Vagina (tissue), 2 donors: ENCODE results near the gene CAPNS1. TPM values are rescaled to one million over a fixed set of nuclear protein-coding genes. Genes with fewer than 3 reads are reported as not detected.

Experiments used
- DNase-seq, 2 donors: peaks; one replicate each; pipeline ENCODE4 v3.0.0-alpha.2; 2017; ENCODE audit errors: extremely low spot score in 2 of 2
- H3K27ac ChIP-seq: fragments of 200-600 bp; sonication (generic); one replicate; pipeline ENCODE4 v1.5.1; 2019
- H3K27me3 ChIP-seq: fragments of 200-600 bp; sonication (generic); one replicate; pipeline ENCODE4 v1.5.1; 2019
- H3K36me3 ChIP-seq, 2 donors: fragments of 200-600 bp; sonication (generic); one replicate each; pipeline ENCODE4 v1.5.1; 2017 to 2019
- H3K4me1 ChIP-seq: fragments of 200-600 bp; sonication (generic); one replicate; pipeline ENCODE4 v1.5.1; 2019
- H3K4me3 ChIP-seq, 2 donors: fragments of 200-600 bp; sonication (generic); 1 replicate in 1 of 2; 2 replicates in 1 of 2; pipeline ENCODE4 v1.5.1; 2016 to 2019
- H3K9me3 ChIP-seq: fragments of 200-600 bp; sonication (generic); one replicate; pipeline ENCODE4 v1.5.1; 2019
- CTCF ChIP-seq, 3 experiments: fragments of 450-650 bp in 2 of 3; fragments of 200-600 bp in 1 of 3; sonication (generic) in 1 of 3; IDR thresholded peaks; one replicate each; pipeline ENCODE4 v1.5.1; 2017 to 2019; ENCODE audit warnings: antibody characterized with exemption in 3 of 3, mild to moderate bottlenecking in 2 of 3, moderate library complexity in 2 of 3
- POLR2A ChIP-seq, 2 donors: fragments of 450-650 bp; IDR thresholded peaks; one replicate each; pipeline ENCODE4 v1.6.1; 2017; ENCODE audit warnings: antibody characterized with exemption in 2 of 2, mild to moderate bottlenecking in 2 of 2, moderate library complexity in 2 of 2
- POLR2AphosphoS5 ChIP-seq, 2 donors: sonication (generic); formaldehyde crosslinking; IDR thresholded peaks; one replicate each; pipeline ENCODE4 v1.9.0; 2017; ENCODE audit warnings: antibody characterized with exemption in 2 of 2, mild to moderate bottlenecking in 2 of 2, low read depth in 1 of 2; ENCODE audit not compliant: insufficient read depth in 1 of 2
- intact Hi-C: fragments of 100-400 bp; cut with DNase I; formaldehyde crosslinking; loops from one replicate; pipeline ENCODE4 v1.15.1; 2023
- total RNA-seq: library from RNA; depleted of rRNA; stranded (reverse); fragments of >200 nt; gene quantifications from one replicate; pipeline ENCODE4 v1.2.3, GENCODE V29; 2016

The CAPNS1 gene
- total RNA-seq, 1 donor from 2014 or later: 181 TPM

- Histone ChIP-seq H3K4me1 (peaks cover 11% of the 10 kb centered on the region), H3K9me3 (no peaks in the 10 kb centered on the region), H3K27me3 (no peaks in the 10 kb centered on the region), H3K27ac (no peak within 1 kb of the TSS), H3K4me3 (no peak within 1 kb of the TSS), H3K36me3 (peaks cover 0 to 18% of the 10 kb centered on the region in 2 donors)
- DNase-seq: no peak
- intact Hi-C loops: loop anchor here (10.0 kb wide), 1 partner anchor 56 kb away; the partner anchor contains the start of genes THAP8 and WDR62
- TF ChIP-seq POLR2AphosphoS5 (IDR thresholded peaks at IDR 0.05; ENCODE audit: insufficient read depth in 1 of 2, low read depth in 1 of 2) (no peak), POLR2A (IDR thresholded peaks at IDR 0.05) (no peak), CTCF (IDR thresholded peaks at IDR 0.05) (no peak)
Observed at GRCh38 chr19:36110487-36111199, 29.2 kb upstream of the CAPNS1 start, which contains the start of gene OVOL3. TSS of gene OVOL3 (plus strand) at chr19:36111143. CDS start at chr19:36111203, 60 bp downstream.

- no peak for TF ChIP-seq POLR2AphosphoS5 (IDR thresholded peaks at IDR 0.05; ENCODE audit: insufficient read depth in 1 of 2, low read depth in 1 of 2)
- no peak for TF ChIP-seq CTCF (IDR thresholded peaks at IDR 0.05)
- TF ChIP-seq POLR2A (IDR thresholded peaks at IDR 0.05): no peak
- intact Hi-C loops: loop anchor here (10.0 kb wide), 1 partner anchor 56 kb away; the partner anchor contains the start of genes THAP8 and WDR62
- no peak for DNase-seq
- no peak overlapping the region for H3K4me3 ChIP-seq
- H3K36me3 ChIP-seq: peaks cover 0 to 18% of the 10 kb centered on the region in 2 donors
- no peaks in the 10 kb centered on the region for H3K27me3 ChIP-seq
- H3K27ac ChIP-seq: no peak overlapping the region
- H3K9me3 ChIP-seq: no peaks in the 10 kb centered on the region
- H3K4me1 ChIP-seq: peaks cover 16% of the 10 kb centered on the region
Observed at GRCh38 chr19:36111200-36111539, 28.7 kb upstream of the CAPNS1 start.

GRCh38 chr19:36112678-36113077 lies 27.2 kb upstream of the CAPNS1 start:
- intact Hi-C loops: loop anchor here (10.0 kb wide), 1 partner anchor 58 kb away; the partner anchor contains the start of genes THAP8 and WDR62

GRCh38 chr19:36113425-36113824 lies 26.4 kb upstream of the CAPNS1 start:
- H3K27ac ChIP-seq: no peak overlapping the region
- no peak for TF ChIP-seq POLR2A (IDR thresholded peaks at IDR 0.05)
- TF ChIP-seq CTCF (IDR thresholded peaks at IDR 0.05): no peak
- TF ChIP-seq POLR2AphosphoS5 (IDR thresholded peaks at IDR 0.05; ENCODE audit: insufficient read depth in 1 of 2, low read depth in 1 of 2): no peak
- H3K9me3 ChIP-seq: no peaks in the 10 kb centered on the region
- DNase-seq: no peak
- H3K4me3 ChIP-seq: peak overlapping the region; percentile 91 to 93
- H3K4me1 ChIP-seq: peaks cover 34% of the 10 kb centered on the region
- H3K36me3 ChIP-seq: peaks cover 0 to 28% of the 10 kb centered on the region in 2 donors
- H3K27me3 ChIP-seq: no peaks in the 10 kb centered on the region
- intact Hi-C loops: loop anchor here (10.0 kb wide), 1 partner anchor 59 kb away; the partner anchor contains the start of genes THAP8 and WDR62

More at GRCh38 chr19:36112678-36113077, 27.2 kb upstream of the CAPNS1 start:
- Histone ChIP-seq H3K9me3 (no peaks in the 10 kb centered on the region), H3K36me3 (peaks cover 0 to 21% of the 10 kb centered on the region in 2 donors), H3K4me3 (no peak overlapping the region), H3K4me1 (peaks cover 31% of the 10 kb centered on the region), H3K27me3 (no peaks in the 10 kb centered on the region), H3K27ac (no peak overlapping the region)
- TF ChIP-seq POLR2AphosphoS5 (IDR thresholded peaks at IDR 0.05; ENCODE audit: insufficient read depth in 1 of 2, low read depth in 1 of 2) (no peak), CTCF (IDR thresholded peaks at IDR 0.05) (no peak), POLR2A (IDR thresholded peaks at IDR 0.05) (no peak)
- DNase-seq: no peak
